GM19463 (cell line): ENCODE data around the gene FAM131A.

Experiments
- ATAC-seq: cut with Tn5 transposase; IDR thresholded peaks from one replicate; pipeline ENCODE4 v1.9.1; 2021; ENCODE audit warnings: mild to moderate bottlenecking, moderate library complexity; ENCODE audit not compliant: unreplicated experiment

Gene FAM131A

DNA sequence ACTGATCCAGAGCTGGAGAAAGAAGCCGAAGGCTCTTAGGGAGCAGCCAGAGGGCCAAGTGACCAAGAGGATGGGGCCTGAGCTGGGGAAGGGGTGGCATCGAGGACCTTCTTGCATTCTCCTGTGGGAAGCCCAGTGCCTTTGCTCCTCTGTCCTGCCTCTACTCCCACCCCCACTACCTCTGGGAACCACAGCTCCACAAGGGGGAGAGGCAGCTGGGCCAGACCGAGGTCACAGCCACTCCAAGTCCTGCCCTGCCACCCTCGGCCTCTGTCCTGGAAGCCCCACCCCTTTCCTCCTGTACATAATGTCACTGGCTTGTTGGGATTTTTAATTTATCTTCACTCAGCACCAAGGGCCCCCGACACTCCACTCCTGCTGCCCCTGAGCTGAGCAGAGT, 52.0 kb downstream of the FAM131A start:
- no peak for ATAC-seq

DNA sequence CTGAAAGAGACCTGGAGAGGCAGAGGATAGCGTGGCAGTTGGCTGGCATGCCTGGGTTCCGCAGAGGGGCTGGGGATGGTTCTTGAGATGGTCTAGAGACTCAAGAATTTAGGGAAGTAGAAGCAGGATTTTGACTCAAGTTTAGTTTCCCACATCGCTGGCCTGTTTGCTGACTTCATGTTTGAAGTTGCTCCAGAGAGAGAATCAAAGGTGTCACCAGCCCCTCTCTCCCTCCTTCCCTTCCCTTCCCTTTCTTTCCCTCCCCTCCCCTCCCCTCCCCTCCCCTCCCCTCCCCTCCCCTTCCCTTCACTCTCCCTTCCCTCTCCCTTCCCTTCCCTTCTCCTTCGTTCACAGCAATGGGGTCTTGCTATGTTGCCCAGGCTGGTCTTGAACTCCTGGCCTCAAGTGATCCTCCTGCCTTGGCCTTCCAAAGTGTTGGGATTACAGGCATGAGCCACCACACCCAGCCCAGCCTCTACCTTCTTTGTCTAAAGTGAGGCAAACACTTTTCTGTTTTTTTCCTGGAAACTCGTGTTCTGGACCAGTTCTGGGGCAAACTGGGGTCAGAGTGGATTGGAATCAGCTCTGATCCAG, 52.6 kb downstream of the FAM131A start:
- ATAC-seq: no peak

DNA sequence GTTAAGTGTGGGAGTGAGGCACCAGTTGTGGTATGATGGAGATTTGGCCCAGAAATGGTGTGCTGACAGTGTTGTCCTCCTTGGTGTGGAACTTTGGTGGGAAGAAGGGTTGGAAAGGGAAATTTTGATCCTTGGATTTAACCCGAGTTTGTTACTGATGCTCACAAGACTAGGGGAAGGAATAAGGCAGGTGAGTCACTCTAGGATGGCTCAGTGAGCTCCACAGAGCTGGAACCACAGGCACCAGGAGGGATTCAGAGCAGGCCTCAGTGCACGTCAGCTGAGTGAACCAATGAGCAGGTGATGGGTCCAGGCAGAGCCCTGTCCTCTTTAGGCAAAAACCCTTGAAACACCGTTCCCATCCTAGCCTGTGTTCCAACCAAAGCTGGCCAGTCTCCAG, 53.9 kb downstream of the FAM131A start:
- ATAC-seq: no peak

DNA sequence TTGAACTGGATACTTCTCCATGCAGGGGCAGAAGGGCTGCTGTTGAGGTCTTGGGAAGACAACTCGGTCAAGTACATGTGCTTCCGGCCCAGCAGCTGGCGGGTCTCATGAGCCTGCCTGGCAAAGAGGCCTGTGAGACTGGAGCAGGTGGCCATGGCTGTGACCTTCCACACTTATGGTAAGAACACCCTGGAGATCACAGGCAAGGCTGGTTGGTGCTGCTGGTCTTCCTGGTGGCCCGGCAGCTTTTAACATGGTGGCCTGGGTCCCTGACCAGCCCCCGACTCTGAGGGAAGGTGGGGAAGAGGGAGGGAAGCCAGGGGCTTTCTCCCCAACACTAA, 57.9 kb downstream of the FAM131A start:
- ATAC-seq: no peak
